IPS-18c (cell line): ENCODE measurements around the gene HEBP2.
"Not testable (repeated sequence)": the region's sequence is repeated elsewhere in the genome, so short reads cannot be mapped to it uniquely, and the experiment has no call there.

Experiments
- H3K4me3 ChIP-seq: 2 replicates; pipeline ENCODE4 v1.7.0; 2013; ENCODE audit warnings: low read depth, mild to moderate bottlenecking, low read length, moderate library complexity; ENCODE audit not compliant: insufficient read depth
- H3K9me3 ChIP-seq: one replicate; pipeline ENCODE4 v1.6.1; 2013; ENCODE audit warnings: mild to moderate bottlenecking, low read length, moderate library complexity; ENCODE audit not compliant: control insufficient read depth, insufficient read depth

Gene HEBP2

GRCh38 chr6:138403801-138404665 is at the start of gene HEBP2:
TSS of gene HEBP2 (plus strand) at chr6:138404223. CDS start at chr6:138404496, 273 bp downstream.
- Histone ChIP-seq H3K9me3 (no peaks in the 10 kb centered on the region), H3K4me3 (peak within 1 kb of the TSS; percentile 88)

GRCh38 chr6:138357928-138358327 is 46.1 kb upstream of the HEBP2 start:
- no peaks in the 10 kb centered on the region for H3K9me3 ChIP-seq
- H3K4me3 ChIP-seq = no peak overlapping the region

GRCh38 chr6:138368684-138369083 is 35.3 kb upstream of the HEBP2 start:
- H3K4me3 ChIP-seq, H3K9me3 ChIP-seq: not testable (repeated sequence)

GRCh38 chr6:138370631-138371451 is 33.2 kb upstream of the HEBP2 start:
- Histone ChIP-seq H3K9me3 (no peaks in the 10 kb centered on the region), H3K4me3 (no peak overlapping the region)

GRCh38 chr6:138371452-138371711 is 32.6 kb upstream of the HEBP2 start:
- Histone ChIP-seq H3K4me3 (no peak overlapping the region), H3K9me3 (no peaks in the 10 kb centered on the region)

GRCh38 chr6:138371720-138372119 is 32.3 kb upstream of the HEBP2 start:
- H3K9me3 ChIP-seq = no peaks in the 10 kb centered on the region

GRCh38 chr6:138372711-138373463 is 31.1 kb upstream of the HEBP2 start:
- Histone ChIP-seq H3K9me3 (no peaks in the 10 kb centered on the region), H3K4me3 (no peak overlapping the region)

More at GRCh38 chr6:138371720-138372119, 32.3 kb upstream of the HEBP2 start:
- no peak overlapping the region for H3K4me3 ChIP-seq

GRCh38 chr6:138374230-138374629 is 29.8 kb upstream of the HEBP2 start:
- H3K4me3 ChIP-seq = no peak overlapping the region

GRCh38 chr6:138374815-138375214 is 29.2 kb upstream of the HEBP2 start:
- H3K9me3 ChIP-seq = no peaks in the 10 kb centered on the region

More at GRCh38 chr6:138374230-138374629, 29.8 kb upstream of the HEBP2 start:
- no peaks in the 10 kb centered on the region for H3K9me3 ChIP-seq

GRCh38 chr6:138377042-138377441 is 27.0 kb upstream of the HEBP2 start:
- no peak overlapping the region for H3K4me3 ChIP-seq

More at GRCh38 chr6:138374815-138375214, 29.2 kb upstream of the HEBP2 start:
- no peak overlapping the region for H3K4me3 ChIP-seq

GRCh38 chr6:138377844-138378243 is 26.2 kb upstream of the HEBP2 start, which contains the start of gene SMIM28:
TSS of gene SMIM28 (plus strand) at chr6:138377905. CDS start at chr6:138378073, 168 bp downstream.
- Histone ChIP-seq H3K4me3 (no peak within 1 kb of the TSS), H3K9me3 (no peaks in the 10 kb centered on the region)

More at GRCh38 chr6:138377042-138377441, 27.0 kb upstream of the HEBP2 start:
- H3K9me3 ChIP-seq = no peaks in the 10 kb centered on the region

- Histone ChIP-seq H3K4me3 (no peak overlapping the region), H3K9me3 (no peaks in the 10 kb centered on the region)
Measured at GRCh38 chr6:138378463-138378862, 25.6 kb upstream of the HEBP2 start.

GRCh38 chr6:138382498-138383265 is 21.3 kb upstream of the HEBP2 start:
- H3K4me3 ChIP-seq = no peak overlapping the region
- H3K9me3 ChIP-seq = no peaks in the 10 kb centered on the region

GRCh38 chr6:138383776-138384175 is 20.2 kb upstream of the HEBP2 start:
- no peak overlapping the region for H3K4me3 ChIP-seq
- H3K9me3 ChIP-seq = no peaks in the 10 kb centered on the region

GRCh38 chr6:138386897-138387296 is 17.1 kb upstream of the HEBP2 start:
- H3K4me3 ChIP-seq = no peak overlapping the region
- no peaks in the 10 kb centered on the region for H3K9me3 ChIP-seq

GRCh38 chr6:138387577-138388368 is 16.2 kb upstream of the HEBP2 start:
- Histone ChIP-seq H3K4me3 (no peak overlapping the region), H3K9me3 (no peaks in the 10 kb centered on the region)
